Stimulated activated CD8-positive, alpha-beta memory T cell treated with anti-CD3 and anti-CD28 coated beads, Interleukin-7, amount 100 ng/mL, for 4 hours (primary cell): ENCODE measurements around the gene VPS33A.

Source experiments
- DNase-seq, 2 donors: peaks; one replicate each; pipeline ENCODE4 v3.0.0-alpha.2; 2020; ENCODE audit warnings: low read depth in 2 of 2

Gene VPS33A

GRCh38 chr12:122250536-122250935 is 15.8 kb downstream of the VPS33A start:
- DNase-seq = no peak

- DNase-seq = no peak
Observed at GRCh38 chr12:122250047-122250446, 16.2 kb downstream of the VPS33A start.

GRCh38 chr12:122245553-122245952 is 20.7 kb downstream of the VPS33A start:
- DNase-seq = no peak

DNA sequence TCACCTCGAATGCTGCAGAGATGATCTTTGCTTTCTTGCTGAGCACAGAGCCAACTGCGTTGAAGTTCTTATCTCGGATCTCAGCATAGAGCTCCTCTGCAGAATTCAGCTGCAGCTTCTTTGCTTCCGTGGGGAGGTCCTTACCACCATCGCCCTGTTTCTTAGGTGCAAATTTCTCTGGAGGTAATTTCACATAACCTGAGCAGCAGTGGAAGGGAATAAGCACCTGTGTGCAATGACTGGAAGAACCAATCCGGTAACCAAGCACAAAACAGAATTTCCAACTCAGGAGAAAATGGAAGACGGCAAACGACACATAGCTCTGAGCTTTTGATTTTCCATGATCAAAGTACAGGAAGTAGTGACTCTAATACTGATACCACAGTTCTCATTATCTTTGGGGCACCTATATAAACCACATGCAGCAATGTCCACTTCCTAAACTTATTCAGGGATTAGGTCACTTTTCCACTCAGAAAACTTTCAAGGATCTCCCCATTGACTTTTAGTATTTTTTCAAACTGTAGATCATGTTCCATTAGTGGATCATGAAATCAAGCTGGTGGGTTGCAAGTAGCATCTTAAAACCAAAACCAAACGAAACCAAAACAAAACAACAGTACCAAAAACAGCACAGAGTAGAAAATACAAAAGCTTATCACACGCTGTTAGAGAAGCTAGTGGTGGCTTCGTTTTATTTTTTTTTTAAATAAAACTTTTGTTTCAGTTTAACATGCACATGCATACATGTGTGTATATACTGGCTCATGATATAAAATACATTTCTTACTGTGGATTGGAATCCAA is 21.5 kb downstream of the VPS33A start:
- no peak for DNase-seq

GRCh38 chr12:122243965-122244364 is 22.3 kb downstream of the VPS33A start:
- no peak for DNase-seq

DNA sequence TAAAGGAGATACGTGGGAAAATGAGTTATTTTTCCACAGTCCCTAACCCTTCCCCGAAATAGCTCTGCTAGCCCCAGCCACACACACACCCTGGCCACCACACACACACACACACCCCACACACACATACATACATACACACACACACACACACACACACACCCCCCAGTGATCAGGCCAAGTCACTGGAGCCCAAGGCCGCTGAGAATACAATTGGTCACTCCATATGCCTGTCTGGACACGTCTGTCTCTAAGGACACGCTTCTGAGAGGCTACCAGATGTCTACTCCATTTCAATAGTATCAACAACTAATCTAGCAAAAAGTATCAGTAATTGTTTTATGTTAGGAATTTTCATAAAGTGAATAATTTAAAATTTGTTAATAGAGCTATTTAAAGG is 27.4 kb downstream of the VPS33A start:
- no peak for DNase-seq

GRCh38 chr12:122235741-122236140 is 30.6 kb downstream of the VPS33A start:
- DNase-seq = no peak

DNA sequence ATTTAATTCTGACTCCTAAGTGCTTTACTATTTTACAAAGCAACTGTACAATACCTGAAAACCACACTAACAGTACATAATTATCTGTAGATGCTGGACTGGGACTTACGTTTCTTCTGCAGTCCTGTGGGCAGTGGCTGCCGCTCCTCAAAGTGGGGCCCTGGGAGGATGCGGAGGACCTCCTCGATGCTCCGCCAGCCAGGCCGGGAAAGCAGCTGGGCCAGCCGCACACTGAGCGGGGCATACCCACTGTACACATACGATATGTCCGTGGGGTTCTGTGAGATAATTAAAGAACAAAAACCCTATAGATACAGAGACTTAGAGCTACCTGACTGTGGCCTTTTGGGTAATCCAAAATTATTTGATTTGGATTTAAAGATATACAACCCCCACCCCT is 33.6 kb downstream of the VPS33A start:
- DNase-seq = no peak

GRCh38 chr12:122230798-122231197 is 35.5 kb downstream of the VPS33A start:
- DNase-seq = no peak

DNA sequence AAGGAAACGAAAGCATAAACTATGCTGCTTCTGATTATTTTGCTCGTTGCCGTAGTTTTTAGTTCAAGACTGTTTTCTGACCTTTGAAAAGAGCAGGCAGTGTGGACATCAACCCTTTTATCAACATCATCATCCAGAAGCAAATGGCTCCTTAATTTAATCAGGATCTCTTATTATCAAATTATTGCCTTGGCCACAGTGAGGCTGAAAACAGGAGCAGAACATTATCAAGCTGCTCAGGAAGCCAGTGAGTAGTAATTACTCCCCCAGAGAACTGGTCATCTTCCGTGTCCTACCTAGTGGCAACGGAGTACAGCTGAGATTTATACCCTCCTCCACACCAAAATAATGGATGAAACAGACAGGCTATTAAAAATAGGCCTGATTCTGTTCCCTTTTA is 38.2 kb downstream of the VPS33A start:
- DNase-seq = no peak

DNA sequence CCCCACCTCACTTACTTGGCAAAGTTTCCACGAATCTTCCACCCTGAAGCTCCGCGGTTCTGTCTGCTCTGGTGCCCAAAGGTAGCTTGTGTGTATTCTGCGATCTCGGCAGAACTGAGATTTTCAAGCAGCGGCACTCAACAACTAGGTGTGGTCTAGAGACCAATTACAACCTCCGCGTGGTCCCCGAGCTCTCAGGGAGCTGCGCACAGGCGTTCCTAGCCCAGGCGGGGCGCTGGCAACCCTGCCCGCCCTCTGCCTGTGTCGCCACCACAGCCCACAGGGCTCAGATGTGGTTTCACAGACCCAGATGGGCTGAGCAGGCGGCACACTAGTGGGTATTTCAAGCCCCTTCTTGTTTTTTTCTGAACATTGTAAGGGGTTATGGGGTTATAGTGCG is 39.0 kb downstream of the VPS33A start:
- peak; percentile 28 to 63 for DNase-seq

DNA sequence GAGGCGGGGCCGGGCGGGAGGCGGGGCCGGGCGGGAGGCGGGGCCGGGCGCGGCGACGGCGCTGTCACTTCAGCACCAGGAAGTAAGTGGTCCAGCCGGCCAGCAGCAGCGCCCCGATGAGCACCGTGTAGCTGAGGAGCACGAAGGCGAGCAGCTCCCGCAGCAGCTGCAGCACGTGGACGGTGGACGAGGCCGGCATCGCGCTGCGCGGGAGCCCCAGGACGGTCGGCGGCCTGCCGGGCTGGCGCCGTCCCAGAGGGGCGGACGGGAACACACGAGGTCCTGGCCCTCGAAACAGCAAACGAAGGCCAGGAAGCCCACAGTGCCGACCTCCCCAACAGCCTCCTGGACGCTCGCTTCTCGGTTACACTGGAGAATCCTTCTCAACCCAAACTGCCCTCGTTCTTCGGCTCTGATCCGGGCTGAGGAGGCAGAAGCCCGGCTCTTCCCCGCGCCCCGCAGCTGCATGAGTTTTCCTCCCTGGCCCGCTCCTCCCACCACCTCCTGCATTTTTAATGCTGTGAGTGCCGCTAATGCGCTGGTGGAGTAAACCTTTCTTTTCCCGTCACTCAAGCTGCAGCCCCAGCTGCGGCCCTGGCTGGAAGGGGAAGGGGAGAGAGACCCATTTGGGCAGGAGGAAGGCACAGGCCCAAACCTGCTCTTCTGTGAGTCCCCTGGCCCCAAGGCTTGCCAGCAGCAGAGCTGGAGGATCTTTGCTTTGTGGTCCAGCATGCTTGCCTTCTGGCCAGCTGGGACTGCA is 39.7 kb downstream of the VPS33A start:
- DNase-seq = no peak

GRCh38 chr12:122225683-122226365 is 40.5 kb downstream of the VPS33A start, which contains the start of gene DIABLO:
DIABLO (minus strand) TSS chr12:122226052; CDS start chr12:122226014, 38 bp downstream.
- peak; percentile 100 for DNase-seq

DNA sequence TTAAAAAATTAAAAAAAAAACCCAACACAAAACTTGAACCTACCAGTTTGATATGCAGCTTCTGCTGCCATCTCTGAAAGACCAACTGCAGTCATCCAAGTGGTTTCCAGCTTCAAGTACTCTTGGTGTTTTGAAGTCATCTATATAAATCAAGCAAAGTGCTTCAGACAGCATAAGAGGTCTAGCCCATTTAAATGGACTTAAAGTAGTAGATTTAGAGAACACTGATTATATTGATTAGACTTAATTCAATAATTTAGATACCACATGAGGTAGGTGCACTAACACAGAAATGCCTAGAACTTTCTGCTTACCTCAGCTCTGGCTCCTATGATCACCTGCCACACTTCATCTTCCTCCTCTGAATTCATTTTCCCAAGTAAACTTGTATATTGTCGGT is 49.8 kb downstream of the VPS33A start:
- no peak for DNase-seq

DNA sequence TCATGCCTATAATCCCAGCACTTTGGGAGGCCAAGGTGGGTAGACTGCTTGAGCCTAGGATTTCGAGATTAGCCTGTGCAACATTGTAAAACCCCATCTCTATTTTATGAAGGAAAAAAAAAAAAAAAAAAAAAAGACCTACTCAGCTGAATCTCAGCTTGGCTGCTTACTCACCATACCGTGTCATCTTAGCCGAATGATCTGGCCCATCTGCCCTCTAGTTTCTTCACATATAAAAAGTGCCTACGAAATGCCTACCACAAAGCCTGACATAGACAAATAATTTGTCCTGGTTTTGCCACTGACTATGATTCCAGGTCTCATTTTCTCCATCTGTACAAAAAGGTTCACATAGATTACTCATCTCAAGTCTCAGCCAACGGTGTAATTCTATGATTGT is 50.5 kb downstream of the VPS33A start:
- no peak for DNase-seq

DNA sequence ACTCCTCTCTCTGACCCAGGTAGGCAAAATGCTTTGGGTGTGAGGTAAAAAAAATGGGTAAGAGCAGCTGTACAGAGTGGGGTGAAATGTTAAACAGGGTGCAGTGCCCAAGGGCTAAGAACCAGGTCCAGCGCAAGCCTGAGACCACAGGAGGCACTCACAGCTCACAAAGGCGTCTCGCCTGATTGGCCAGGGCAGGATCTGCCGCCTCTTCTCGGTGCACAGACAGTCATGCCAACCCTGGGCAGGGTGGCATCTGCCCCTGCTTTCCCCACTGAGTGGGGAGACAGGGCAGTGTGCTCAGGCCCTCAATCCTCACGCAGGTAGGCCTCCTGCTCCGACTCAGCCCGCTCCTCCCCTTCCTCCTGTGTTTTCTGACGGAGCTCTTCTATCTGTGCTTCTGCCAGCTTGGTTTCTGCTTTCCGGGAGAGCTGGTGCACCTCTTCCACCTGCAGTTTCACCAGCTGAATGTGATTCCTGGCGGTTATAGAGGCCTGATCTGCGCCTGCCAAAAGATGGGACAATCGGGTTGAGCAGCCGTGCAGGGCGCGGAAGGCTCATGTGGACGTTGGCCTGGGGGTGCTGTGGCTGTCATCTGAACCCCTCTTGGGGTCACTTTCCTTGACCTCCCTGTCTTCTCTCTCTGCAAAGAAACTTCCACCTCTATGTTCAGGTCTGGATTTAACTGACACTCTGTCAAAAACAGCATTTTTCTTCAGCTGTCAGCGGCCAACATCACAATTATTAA is 58.0 kb downstream of the VPS33A start:
- no peak for DNase-seq

DNA sequence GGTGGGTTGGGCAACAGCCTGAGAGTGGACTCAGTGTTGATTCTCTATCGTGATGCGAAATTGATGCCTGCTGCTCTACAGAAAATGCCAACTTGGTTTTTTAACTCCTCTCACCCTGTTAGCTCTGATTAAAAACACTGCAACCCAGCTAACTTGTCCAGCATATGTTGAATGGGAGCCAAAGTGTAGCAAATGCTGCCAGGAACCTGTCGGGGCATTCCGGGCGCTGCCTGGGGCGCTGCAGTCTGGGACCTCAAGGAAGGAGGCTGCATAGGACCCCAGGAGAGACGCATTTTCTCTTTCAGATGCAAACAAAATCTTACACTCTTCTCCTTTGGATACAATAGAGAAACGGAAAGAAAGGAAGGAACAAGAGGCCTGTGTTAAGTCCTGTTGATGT is 58.9 kb downstream of the VPS33A start:
- DNase-seq = no peak

GRCh38 chr12:122206976-122207375 is 59.3 kb downstream of the VPS33A start:
- DNase-seq = no peak

- DNase-seq = no peak
Observed at GRCh38 chr12:122206111-122206881, 60.0 kb downstream of the VPS33A start.

GRCh38 chr12:122205053-122205925 is 61.0 kb downstream of the VPS33A start:
- no peak for DNase-seq
